Right atrium auricular region (tissue), 2 donors: ENCODE results near the gene NQO1. TPM values are rescaled to one million over a fixed set of nuclear protein-coding genes. Genes with fewer than 3 reads are reported as not detected.

Experiments used
- DNase-seq: peaks from one replicate; pipeline ENCODE4 v3.0.0-alpha.2; 2019; ENCODE audit warnings: low spot score
- H3K27ac ChIP-seq, 2 donors: fragments of 200-600 bp; sonication (generic); 1 replicate in 1 of 2; 2 replicates in 1 of 2; pipeline ENCODE4 v1.5.1; 2016 to 2019
- H3K27me3 ChIP-seq, 2 donors: fragments of 200-600 bp; sonication (generic); one replicate each; pipeline versions ENCODE4 v1.5.1 to v1.6.0; 2017 to 2019
- H3K36me3 ChIP-seq: fragments of 200-600 bp; sonication (generic); one replicate; pipeline ENCODE4 v1.5.1; 2016
- H3K4me1 ChIP-seq, 2 donors: fragments of 200-600 bp; sonication (generic); one replicate each; pipeline versions ENCODE4 v1.5.1 to v1.6.0; 2017 to 2019
- H3K4me3 ChIP-seq, 2 donors: fragments of 200-600 bp; sonication (generic); 1 replicate in 1 of 2; 2 replicates in 1 of 2; pipeline ENCODE4 v1.5.1; 2017 to 2019; ENCODE audit warnings: mild to moderate bottlenecking in 1 of 2, moderate library complexity in 1 of 2
- H3K9me3 ChIP-seq, 2 donors: fragments of 200-600 bp; sonication (generic); one replicate each; pipeline ENCODE4 v1.5.1; 2019
- total RNA-seq, 2 donors: library from RNA; depleted of rRNA; stranded (reverse); fragments of >200 nt; gene quantifications; one replicate each; pipeline ENCODE4 v1.1.0, GENCODE V29; 2016
- TF ChIP-seq, protein P1 (sequence below), 2 donors: fragments of 200-600 bp; sonication (generic); IDR thresholded peaks; one replicate each; pipeline ENCODE4 v1.5.1; 2019; ENCODE audit warnings: antibody characterized with exemption in 2 of 2

Gene NQO1
- total RNA-seq, 2 donors from 2014 or later: 41.8 to 62.9 TPM

DNA sequence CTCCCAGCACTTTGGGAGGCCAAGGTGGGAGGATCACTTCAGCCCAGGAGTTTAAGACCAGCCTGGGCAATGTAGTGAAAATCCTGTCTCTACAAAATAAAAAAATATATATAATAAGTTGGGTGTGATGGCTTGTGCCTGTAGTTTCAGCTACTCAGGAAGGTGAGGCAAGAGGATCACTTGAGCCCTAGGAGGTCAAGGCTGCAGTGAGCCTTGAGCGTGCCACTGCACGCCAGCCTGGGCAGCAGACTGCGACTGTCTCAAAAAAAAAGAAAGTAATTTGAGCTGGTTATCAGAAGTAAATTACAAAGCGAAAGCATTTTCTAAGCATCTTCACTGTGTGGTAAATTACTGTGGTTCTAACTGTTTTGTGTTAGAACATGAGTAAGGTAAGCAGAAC lies 66.2 kb downstream of the NQO1 start:
- peaks cover 48% of the 10 kb centered on the region for H3K36me3 ChIP-seq
- H3K4me1 ChIP-seq: no peaks in the 10 kb centered on the region
- TF ChIP-seq, protein P1, sequence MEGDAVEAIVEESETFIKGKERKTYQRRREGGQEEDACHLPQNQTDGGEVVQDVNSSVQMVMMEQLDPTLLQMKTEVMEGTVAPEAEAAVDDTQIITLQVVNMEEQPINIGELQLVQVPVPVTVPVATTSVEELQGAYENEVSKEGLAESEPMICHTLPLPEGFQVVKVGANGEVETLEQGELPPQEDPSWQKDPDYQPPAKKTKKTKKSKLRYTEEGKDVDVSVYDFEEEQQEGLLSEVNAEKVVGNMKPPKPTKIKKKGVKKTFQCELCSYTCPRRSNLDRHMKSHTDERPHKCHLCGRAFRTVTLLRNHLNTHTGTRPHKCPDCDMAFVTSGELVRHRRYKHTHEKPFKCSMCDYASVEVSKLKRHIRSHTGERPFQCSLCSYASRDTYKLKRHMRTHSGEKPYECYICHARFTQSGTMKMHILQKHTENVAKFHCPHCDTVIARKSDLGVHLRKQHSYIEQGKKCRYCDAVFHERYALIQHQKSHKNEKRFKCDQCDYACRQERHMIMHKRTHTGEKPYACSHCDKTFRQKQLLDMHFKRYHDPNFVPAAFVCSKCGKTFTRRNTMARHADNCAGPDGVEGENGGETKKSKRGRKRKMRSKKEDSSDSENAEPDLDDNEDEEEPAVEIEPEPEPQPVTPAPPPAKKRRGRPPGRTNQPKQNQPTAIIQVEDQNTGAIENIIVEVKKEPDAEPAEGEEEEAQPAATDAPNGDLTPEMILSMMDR (IDR thresholded peaks at IDR 0.05): no peak
- no peaks in the 10 kb centered on the region for H3K9me3 ChIP-seq
- DNase-seq: no peak
- H3K27me3 ChIP-seq: no peaks in the 10 kb centered on the region
- no peak overlapping the region for H3K27ac ChIP-seq
- H3K4me3 ChIP-seq: no peak overlapping the region

Other genes with a start within 250 kb of the NQO1 start
- gene NFAT5, start 160.6 kb downstream of the NQO1 start, total RNA-seq: 10 to 100 TPM; 16.4 to 22.6 TPM
- gene NOB1, start 28.4 kb upstream of the NQO1 start, total RNA-seq: 10 to 100 TPM; 12.9 to 22.2 TPM
- 10 to 100 TPM; 16.1 to 21.2 TPM for gene WWP2, start 35.8 kb upstream of the NQO1 start, total RNA-seq
- under 1 TPM in 1 of 2 donors, not detected in 1; 0.47 TPM for gene CLEC18A, start 224.8 kb upstream of the NQO1 start, total RNA-seq